CD4-positive, CD25-positive, alpha-beta regulatory T cell (primary cell): ENCODE measurements around the gene HNRNPUL1. TPM values are rescaled to one million over a fixed set of nuclear protein-coding genes. Genes with fewer than 3 reads are reported as not detected.
"Not testable (repeated sequence)": the region's sequence is repeated elsewhere in the genome, so short reads cannot be mapped to it uniquely, and the experiment has no call there.

Source experiments
- ATAC-seq, 2 donors: fragments of 150-1000 bp; cut with Tn5 transposase; one replicate each; pipeline ENCODE4 v1.10.0; 2021; ENCODE audit warnings: low read depth in 2 of 2, moderate number of reproducible peaks in 2 of 2, moderate library complexity in 1 of 2
- DNase-seq, 3 donors: peaks; one replicate each; pipeline versions ENCODE4 v3.0.0 to v3.0.0-alpha.2; 2012 to 2022; ENCODE audit warnings: mixed read lengths in 1 of 3
- H3K27ac ChIP-seq: one replicate; pipeline ENCODE4 v1.7.0; 2013; ENCODE audit warnings: mild to moderate bottlenecking, low read length; ENCODE audit not compliant: insufficient read depth, poor library complexity, severe bottlenecking
- H3K27me3 ChIP-seq: one replicate; pipeline ENCODE4 v1.7.0; 2013; ENCODE audit warnings: low read length; ENCODE audit not compliant: control insufficient read depth, insufficient read depth
- H3K36me3 ChIP-seq: one replicate; pipeline ENCODE4 v1.7.0; 2013; ENCODE audit warnings: mild to moderate bottlenecking, low read length, moderate library complexity; ENCODE audit not compliant: control insufficient read depth, insufficient read depth
- H3K4me1 ChIP-seq: 2 replicates; pipeline ENCODE4 v1.7.0; 2013; ENCODE audit warnings: mild to moderate bottlenecking, low read length; ENCODE audit not compliant: insufficient read depth, control insufficient read depth, poor library complexity, severe bottlenecking
- H3K4me3 ChIP-seq: one replicate; pipeline ENCODE4 v1.7.0; 2013; ENCODE audit warnings: low read depth, mild to moderate bottlenecking, low read length, moderate library complexity
- H3K9me3 ChIP-seq, 2 experiments: 1 replicate in 1 of 2; 2 replicates in 1 of 2; pipeline ENCODE4 v1.7.0; 2013; ENCODE audit warnings: low read length in 2 of 2, mild to moderate bottlenecking in 1 of 2, moderate library complexity in 1 of 2; ENCODE audit not compliant: control insufficient read depth in 2 of 2
- H3K27ac Mint-ChIP-seq, 3 donors: one replicate each; pipeline ENCODE4 v1.8.0; 2020 to 2022; ENCODE audit warnings: mild to moderate bottlenecking in 3 of 3, mixed read lengths in 3 of 3, moderate library complexity in 2 of 3
- H3K27me3 Mint-ChIP-seq: one replicate; pipeline ENCODE4 v1.8.0; 2022; ENCODE audit warnings: mild to moderate bottlenecking, mixed read lengths
- H3K36me3 Mint-ChIP-seq: one replicate; pipeline ENCODE4 v1.8.0; 2020; ENCODE audit warnings: mixed read lengths
- H3K4me1 Mint-ChIP-seq, 4 donors: one replicate each; pipeline ENCODE4 v1.8.0; 2020 to 2022; ENCODE audit warnings: mixed read lengths in 4 of 4, mild to moderate bottlenecking in 1 of 4
- H3K4me3 Mint-ChIP-seq, 4 donors: one replicate each; pipeline ENCODE4 v1.8.0; 2020 to 2022; ENCODE audit warnings: mild to moderate bottlenecking in 4 of 4, mixed read lengths in 4 of 4, moderate library complexity in 3 of 4
- H3K9me3 Mint-ChIP-seq, 7 donors: one replicate each; pipeline ENCODE4 v1.8.0; 2020 to 2022; ENCODE audit warnings: mixed read lengths in 7 of 7, mild to moderate bottlenecking in 3 of 7, moderate library complexity in 2 of 7
- polyA plus RNA-seq, 4 donors: library from polyadenylated mRNA; unstranded; fragments of 300-500 nt; fragmentation: Illumina TruSeq; gene quantifications; one replicate each; pipeline ENCODE4 v1.2.3, GENCODE V29; 2021
- total RNA-seq: library from RNA; stranded (reverse); gene quantifications from one replicate; pipeline ENCODE4 v1.2.3, GENCODE V29; 2022

The HNRNPUL1 gene
- total and polyA plus RNA-seq, 5 donors from 2014 or later, result 39.3 to 354 (median 50.4) TPM

DNA sequence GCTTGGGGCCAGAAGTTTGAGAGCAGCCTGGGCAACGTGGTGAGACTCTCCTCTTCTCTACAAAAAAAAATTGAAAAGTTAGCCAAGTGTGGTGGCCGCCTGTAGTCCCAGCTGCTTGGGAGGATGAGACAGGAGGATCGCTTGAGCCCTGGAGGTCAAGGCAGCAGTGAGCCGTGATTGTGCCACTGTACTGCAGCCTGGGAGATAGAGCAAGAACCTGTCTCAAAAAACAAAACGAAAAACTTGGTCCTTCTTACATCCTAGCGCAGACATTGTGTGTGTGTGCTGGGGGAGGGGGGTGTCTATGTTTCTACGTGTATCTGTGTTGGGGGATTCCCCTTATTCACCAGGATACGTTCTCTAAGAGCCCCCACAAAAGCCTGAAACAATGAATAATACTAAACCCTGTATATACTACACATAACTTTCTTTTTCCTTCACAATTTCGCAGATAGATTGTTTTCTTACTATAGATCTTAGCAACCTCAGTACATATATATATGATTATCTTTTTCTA is 37.2 kb upstream of the HNRNPUL1 start:
- H3K27ac ChIP-seq, result no peak overlapping the region
- H3K27ac Mint-ChIP-seq, result peak overlapping the region; percentile 62 to 95 (median 90)
- DNase-seq (no peak), ATAC-seq (no peak)
- peaks cover 27% of the 10 kb centered on the region for H3K27me3 Mint-ChIP-seq
- H3K4me3 Mint-ChIP-seq, result peak overlapping the region; percentile 51 to 93 (median 82)
- no peaks in the 10 kb centered on the region for H3K36me3 Mint-ChIP-seq
- peaks cover 19% of the 10 kb centered on the region for H3K4me1 ChIP-seq
- H3K27me3 ChIP-seq, result peaks cover 14% of the 10 kb centered on the region
- H3K4me3 ChIP-seq, result peak overlapping the region; percentile 72
- peaks cover 4 to 15% (median 10%) of the 10 kb centered on the region in 4 donors for H3K4me1 Mint-ChIP-seq
- no peaks in the 10 kb centered on the region for H3K9me3 ChIP-seq
- no peaks in the 10 kb centered on the region for H3K36me3 ChIP-seq
- peaks cover 0 to 2% (median 0%) of the 10 kb centered on the region in 7 donors for H3K9me3 Mint-ChIP-seq

- H3K27ac Mint-ChIP-seq, result no peak overlapping the region
- no peak for ATAC-seq
- H3K4me1 Mint-ChIP-seq, result peaks cover 4 to 15% (median 10%) of the 10 kb centered on the region in 4 donors
- no peaks in the 10 kb centered on the region for H3K36me3 ChIP-seq
- H3K36me3 Mint-ChIP-seq, result no peaks in the 10 kb centered on the region
- peaks cover 17% of the 10 kb centered on the region for H3K27me3 Mint-ChIP-seq
- DNase-seq, result no peak
- H3K4me3 Mint-ChIP-seq, result no peak overlapping the region
- H3K27me3 ChIP-seq, result peaks cover 14% of the 10 kb centered on the region
- H3K27ac ChIP-seq, result no peak overlapping the region
- H3K4me3 ChIP-seq, result no peak overlapping the region
- peaks cover 19% of the 10 kb centered on the region for H3K4me1 ChIP-seq
- no peaks in the 10 kb centered on the region for H3K9me3 ChIP-seq
- peaks cover 0 to 2% (median 0%) of the 10 kb centered on the region in 7 donors for H3K9me3 Mint-ChIP-seq
Observed at GRCh38 chr19:41228486-41228885, 35.7 kb upstream of the HNRNPUL1 start.

DNA sequence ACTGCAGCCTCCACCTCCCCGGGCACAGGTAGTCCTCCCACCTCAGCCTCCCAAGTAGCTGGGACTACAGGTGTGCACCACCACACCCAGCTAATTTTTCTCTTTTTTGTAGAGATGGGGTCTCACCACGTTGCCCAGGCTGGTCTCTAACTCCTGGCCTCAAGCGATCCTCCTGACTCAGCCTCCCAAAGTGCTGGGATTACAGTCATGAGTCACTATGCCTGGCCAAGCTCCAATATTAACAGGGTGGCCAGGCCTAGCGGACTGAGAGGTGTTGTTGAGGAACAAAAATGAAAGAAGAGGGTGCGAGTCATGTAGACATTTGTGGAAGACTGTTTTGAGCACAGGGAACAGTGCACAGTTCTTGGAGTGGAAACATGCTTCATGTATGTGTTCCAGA is 34.8 kb upstream of the HNRNPUL1 start:
- not testable (repeated sequence) for ATAC-seq, H3K36me3 ChIP-seq, H3K9me3 Mint-ChIP-seq, H3K4me3 Mint-ChIP-seq, H3K27ac Mint-ChIP-seq, DNase-seq, H3K36me3 Mint-ChIP-seq, H3K9me3 ChIP-seq, H3K4me3 ChIP-seq, H3K27ac ChIP-seq
- H3K4me1 Mint-ChIP-seq, result peaks cover 4 to 15% (median 10%) of the 10 kb centered on the region in 4 donors
- H3K27me3 Mint-ChIP-seq, result peaks cover 17% of the 10 kb centered on the region
- H3K4me1 ChIP-seq, result peaks cover 19% of the 10 kb centered on the region
- H3K27me3 ChIP-seq, result peaks cover 14% of the 10 kb centered on the region

DNA sequence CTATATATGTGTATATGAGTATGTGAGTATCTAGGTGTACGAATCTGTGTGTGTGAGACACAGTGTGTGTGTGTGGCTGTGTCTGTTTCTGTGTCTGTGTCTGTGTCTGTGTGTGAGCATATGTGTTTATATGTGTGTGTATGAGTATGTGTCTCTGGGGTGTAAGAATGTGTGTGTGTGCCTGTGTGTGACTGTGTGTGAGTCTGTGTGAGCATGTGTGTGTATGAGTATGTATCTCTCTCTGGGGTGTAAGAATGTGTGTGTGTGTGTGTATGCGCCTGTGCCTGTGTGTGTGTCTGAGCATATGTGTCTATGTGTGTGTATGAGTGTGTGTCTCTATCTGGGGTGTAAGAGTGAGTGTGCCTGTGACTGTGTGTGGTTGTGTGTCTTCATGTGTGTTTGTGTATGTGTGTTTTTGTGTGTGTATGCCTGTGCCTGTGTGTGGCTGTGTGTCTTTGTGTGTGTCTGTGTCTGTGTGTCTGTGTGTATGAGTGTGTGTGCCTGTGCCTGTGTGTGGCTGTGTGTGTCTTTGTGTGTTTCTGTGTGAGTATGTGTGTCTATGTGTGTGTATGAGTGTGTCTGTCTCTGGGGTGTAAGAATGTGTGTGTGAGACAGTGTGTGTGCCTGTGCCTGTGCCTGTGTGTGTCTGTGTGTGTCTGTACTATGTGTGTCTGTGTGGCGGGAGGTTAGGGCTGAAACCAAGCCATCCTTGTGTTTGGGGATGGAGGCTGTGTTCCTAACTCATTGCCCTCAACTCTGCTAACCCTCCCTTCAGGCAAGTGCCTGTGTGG is 33.9 kb upstream of the HNRNPUL1 start:
- Mint-ChIP-seq H3K27ac (no peak overlapping the region), H3K4me3 (no peak overlapping the region), H3K9me3 (peaks cover 0 to 2% (median 0%) of the 10 kb centered on the region in 7 donors), H3K4me1 (peaks cover 4 to 15% (median 10%) of the 10 kb centered on the region in 4 donors), H3K36me3 (no peaks in the 10 kb centered on the region), H3K27me3 (peaks cover 13% of the 10 kb centered on the region)
- Histone ChIP-seq H3K9me3 (no peaks in the 10 kb centered on the region), H3K36me3 (no peaks in the 10 kb centered on the region), H3K4me3 (no peak overlapping the region), H3K27ac (no peak overlapping the region), H3K4me1 (peaks cover 19% of the 10 kb centered on the region), H3K27me3 (peaks cover 12% of the 10 kb centered on the region)
- ATAC-seq (no peak), DNase-seq (no peak)

DNA sequence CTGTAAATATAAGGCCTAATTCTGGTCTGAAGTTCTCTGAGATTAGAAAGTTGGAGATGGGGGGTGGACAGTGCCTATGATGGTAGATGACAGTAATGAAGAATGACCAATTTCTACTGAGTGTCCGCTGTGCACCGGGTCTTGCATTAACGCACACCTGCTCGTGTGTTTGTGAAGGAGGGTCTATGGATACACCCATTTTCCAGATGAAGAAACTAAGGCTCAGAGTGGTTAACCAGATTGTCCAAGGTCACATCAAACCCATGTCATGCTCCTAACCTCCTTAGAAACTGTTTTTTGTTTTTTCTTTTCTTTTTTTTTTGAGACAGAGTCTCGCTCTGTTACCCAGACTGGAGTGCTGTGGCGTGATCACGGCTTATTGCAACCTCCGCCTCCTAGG is 31.5 kb upstream of the HNRNPUL1 start:
- no peak for DNase-seq
- no peaks in the 10 kb centered on the region for H3K4me1 Mint-ChIP-seq

GRCh38 chr19:41233748-41234240 is 30.4 kb upstream of the HNRNPUL1 start:
- H3K9me3 ChIP-seq, result no peaks in the 10 kb centered on the region
- H3K27me3 ChIP-seq, result no peaks in the 10 kb centered on the region
- ATAC-seq (peak in 1 of 2 donors; percentile 8), DNase-seq (no peak)
- no peak overlapping the region for H3K27ac Mint-ChIP-seq
- H3K9me3 Mint-ChIP-seq, result no peaks in the 10 kb centered on the region
- no peaks in the 10 kb centered on the region for H3K4me1 ChIP-seq
- H3K36me3 Mint-ChIP-seq, result no peaks in the 10 kb centered on the region
- H3K36me3 ChIP-seq, result no peaks in the 10 kb centered on the region
- no peaks in the 10 kb centered on the region for H3K4me1 Mint-ChIP-seq
- no peaks in the 10 kb centered on the region for H3K27me3 Mint-ChIP-seq
- H3K4me3 Mint-ChIP-seq, result no peak overlapping the region
- no peak overlapping the region for H3K4me3 ChIP-seq
- no peak overlapping the region for H3K27ac ChIP-seq

More for the DNA sequence above, 31.5 kb upstream of the HNRNPUL1 start:
- no peak for ATAC-seq
- H3K4me1 ChIP-seq, result no peaks in the 10 kb centered on the region
- Mint-ChIP-seq H3K4me3 (no peak overlapping the region), H3K36me3 (no peaks in the 10 kb centered on the region), H3K9me3 (no peaks in the 10 kb centered on the region), H3K27ac (no peak overlapping the region), H3K27me3 (no peaks in the 10 kb centered on the region)
- H3K4me3 ChIP-seq, result no peak overlapping the region
- no peaks in the 10 kb centered on the region for H3K9me3 ChIP-seq
- H3K27ac ChIP-seq, result no peak overlapping the region
- H3K36me3 ChIP-seq, result no peaks in the 10 kb centered on the region
- peaks cover 3% of the 10 kb centered on the region for H3K27me3 ChIP-seq

DNA sequence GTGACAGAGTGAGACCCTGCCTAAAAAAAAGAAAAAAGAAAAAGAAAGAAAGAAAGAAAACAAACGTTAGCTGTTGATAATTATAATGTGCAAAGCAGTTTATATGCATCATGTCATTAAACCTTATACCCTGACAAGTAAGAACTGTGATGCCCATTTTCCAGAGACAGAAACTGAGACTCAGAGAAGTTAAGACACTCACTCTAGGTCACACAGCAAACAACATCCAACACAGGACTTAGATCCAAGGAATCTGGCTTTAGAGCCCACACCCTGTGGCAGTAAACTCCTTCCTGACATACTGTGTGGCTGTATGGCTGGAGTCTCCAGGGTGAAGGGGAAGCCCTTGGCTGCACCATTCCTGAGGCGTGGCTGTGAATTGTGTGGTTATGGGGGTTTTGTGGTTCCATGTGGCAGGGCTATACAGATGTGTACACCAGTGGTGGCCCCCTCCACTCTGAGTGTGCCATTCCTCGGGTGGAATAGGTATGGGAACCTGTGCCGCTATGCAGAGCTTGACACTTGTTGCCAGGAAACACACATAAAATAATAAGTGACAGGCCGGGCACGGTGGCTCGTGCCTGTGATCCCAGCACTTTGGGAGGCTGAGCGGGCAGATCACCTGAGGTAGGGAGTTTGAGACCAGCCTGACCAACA is 29.5 kb upstream of the HNRNPUL1 start:
- no peaks in the 10 kb centered on the region for H3K36me3 Mint-ChIP-seq
- H3K27ac ChIP-seq, result no peak overlapping the region
- no peak overlapping the region for H3K27ac Mint-ChIP-seq
- H3K36me3 ChIP-seq, result no peaks in the 10 kb centered on the region
- H3K27me3 ChIP-seq, result no peaks in the 10 kb centered on the region
- H3K4me1 ChIP-seq, result no peaks in the 10 kb centered on the region
- ATAC-seq (no peak), DNase-seq (no peak)
- no peak overlapping the region for H3K4me3 ChIP-seq
- H3K4me3 Mint-ChIP-seq, result no peak overlapping the region
- no peaks in the 10 kb centered on the region for H3K27me3 Mint-ChIP-seq
- H3K9me3 Mint-ChIP-seq, result no peaks in the 10 kb centered on the region
- H3K4me1 Mint-ChIP-seq, result peaks cover 0 to 2% (median 0%) of the 10 kb centered on the region in 4 donors
- no peaks in the 10 kb centered on the region for H3K9me3 ChIP-seq
